Omental fat pad (tissue), 4 donors: Measurements from ENCODE around the gene TAS2R38. TPM values are rescaled to one million over a fixed set of nuclear protein-coding genes. Genes with fewer than 3 reads are reported as not detected.

Experiments used
- ATAC-seq: fragments of 150-250 bp; one replicate; pipeline ENCODE4 v1.9.1; 2016; ENCODE audit warnings: mild to moderate bottlenecking, moderate library complexity; ENCODE audit not compliant: low FRiP score
- DNase-seq: peaks from one replicate; pipeline ENCODE4 v3.0.0-alpha.2; 2019; ENCODE audit warnings: low spot score
- total RNA-seq, 4 donors: library from RNA; depleted of rRNA; stranded (reverse); fragments of >200 nt; gene quantifications; one replicate each; pipeline ENCODE4 v1.1.0, GENCODE V29; 2016
- TF ChIP-seq, protein P1 (sequence below), 3 donors: fragments of 450-650 bp; IDR thresholded peaks; one replicate each; pipeline ENCODE4 v1.5.1; 2016 to 2017; ENCODE audit warnings: antibody characterized with exemption in 3 of 3, mild to moderate bottlenecking in 3 of 3, moderate library complexity in 2 of 3

The TAS2R38 gene
- total RNA-seq, 4 donors from 2014 or later: not detected

DNA sequence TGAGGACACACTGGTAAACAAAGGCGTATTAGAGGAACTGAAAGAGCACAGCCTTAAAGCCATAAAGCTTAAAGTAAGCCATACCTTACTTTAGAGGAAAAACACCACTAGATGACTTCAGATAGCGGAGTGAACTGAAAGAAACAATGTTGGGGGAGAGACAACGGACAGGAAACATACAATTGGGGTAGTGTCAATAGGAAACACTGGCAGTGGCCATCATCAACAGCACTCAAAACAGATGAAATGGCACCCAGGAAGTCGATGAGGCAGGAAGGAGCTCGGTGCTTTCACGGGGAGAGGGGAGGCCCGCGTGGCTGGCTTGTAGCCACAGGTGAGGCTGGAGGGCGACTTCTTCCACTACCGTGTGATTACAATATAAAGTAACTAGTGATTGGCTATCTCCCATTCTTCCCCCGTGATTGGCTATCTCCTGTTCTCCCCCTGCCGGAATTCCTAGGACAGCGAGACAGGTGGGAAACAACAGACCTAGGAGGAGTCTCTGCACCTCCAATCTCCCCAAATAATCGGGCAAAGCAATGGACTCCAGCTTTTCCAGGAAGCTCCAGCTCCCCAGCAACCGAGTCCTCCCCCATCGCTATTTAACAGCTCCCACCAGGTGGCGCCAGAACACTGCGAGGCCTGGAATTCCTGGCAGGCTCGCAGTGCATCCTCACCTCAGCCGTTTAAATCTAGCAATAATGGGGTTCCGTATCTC is 2.4 kb upstream of the TAS2R38 start:
- TF ChIP-seq, protein P1, sequence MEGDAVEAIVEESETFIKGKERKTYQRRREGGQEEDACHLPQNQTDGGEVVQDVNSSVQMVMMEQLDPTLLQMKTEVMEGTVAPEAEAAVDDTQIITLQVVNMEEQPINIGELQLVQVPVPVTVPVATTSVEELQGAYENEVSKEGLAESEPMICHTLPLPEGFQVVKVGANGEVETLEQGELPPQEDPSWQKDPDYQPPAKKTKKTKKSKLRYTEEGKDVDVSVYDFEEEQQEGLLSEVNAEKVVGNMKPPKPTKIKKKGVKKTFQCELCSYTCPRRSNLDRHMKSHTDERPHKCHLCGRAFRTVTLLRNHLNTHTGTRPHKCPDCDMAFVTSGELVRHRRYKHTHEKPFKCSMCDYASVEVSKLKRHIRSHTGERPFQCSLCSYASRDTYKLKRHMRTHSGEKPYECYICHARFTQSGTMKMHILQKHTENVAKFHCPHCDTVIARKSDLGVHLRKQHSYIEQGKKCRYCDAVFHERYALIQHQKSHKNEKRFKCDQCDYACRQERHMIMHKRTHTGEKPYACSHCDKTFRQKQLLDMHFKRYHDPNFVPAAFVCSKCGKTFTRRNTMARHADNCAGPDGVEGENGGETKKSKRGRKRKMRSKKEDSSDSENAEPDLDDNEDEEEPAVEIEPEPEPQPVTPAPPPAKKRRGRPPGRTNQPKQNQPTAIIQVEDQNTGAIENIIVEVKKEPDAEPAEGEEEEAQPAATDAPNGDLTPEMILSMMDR (IDR thresholded peaks at IDR 0.05): peak in 1 of 3 donors; percentile 49
- DNase-seq (peak; percentile 67), ATAC-seq (no peak)

- no peak for DNase-seq
- TF ChIP-seq, protein P1 (IDR thresholded peaks at IDR 0.05): no peak
- ATAC-seq: no peak
Measured at GRCh38 chr7:141974831-141975230, 1.3 kb upstream of the TAS2R38 start.

- ATAC-seq: no peak
- no peak for DNase-seq
Measured at GRCh38 chr7:141960687-141961422, 12.7 kb downstream of the TAS2R38 start.

DNA sequence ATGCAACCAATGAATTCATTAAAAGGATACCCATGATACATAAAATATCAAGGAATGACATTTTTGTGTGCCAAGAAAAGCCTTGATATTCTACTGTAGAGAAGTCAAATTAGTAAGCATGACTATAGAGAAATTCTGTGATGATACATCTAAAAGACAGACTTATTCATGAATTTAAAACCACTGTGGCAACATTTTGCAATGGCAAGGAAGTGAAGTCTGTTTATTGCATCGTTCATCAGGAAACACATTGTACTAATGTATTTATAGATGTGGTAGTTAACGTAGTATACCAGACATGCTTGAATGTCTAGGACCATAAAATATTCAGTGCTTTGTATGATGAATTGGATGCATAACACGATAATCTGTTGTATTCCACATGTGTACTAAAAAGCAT is 17.5 kb downstream of the TAS2R38 start:
- ATAC-seq (no peak), DNase-seq (no peak)
- TF ChIP-seq, protein P1 (IDR thresholded peaks at IDR 0.05): no peak

More at GRCh38 chr7:141960687-141961422, 12.7 kb downstream of the TAS2R38 start:
- TF ChIP-seq, protein P1 (IDR thresholded peaks at IDR 0.05): no peak

- DNase-seq (no peak), ATAC-seq (no peak)
- TF ChIP-seq, protein P1 (IDR thresholded peaks at IDR 0.05): no peak
Measured at GRCh38 chr7:141954334-141954733, 19.2 kb downstream of the TAS2R38 start.

DNA sequence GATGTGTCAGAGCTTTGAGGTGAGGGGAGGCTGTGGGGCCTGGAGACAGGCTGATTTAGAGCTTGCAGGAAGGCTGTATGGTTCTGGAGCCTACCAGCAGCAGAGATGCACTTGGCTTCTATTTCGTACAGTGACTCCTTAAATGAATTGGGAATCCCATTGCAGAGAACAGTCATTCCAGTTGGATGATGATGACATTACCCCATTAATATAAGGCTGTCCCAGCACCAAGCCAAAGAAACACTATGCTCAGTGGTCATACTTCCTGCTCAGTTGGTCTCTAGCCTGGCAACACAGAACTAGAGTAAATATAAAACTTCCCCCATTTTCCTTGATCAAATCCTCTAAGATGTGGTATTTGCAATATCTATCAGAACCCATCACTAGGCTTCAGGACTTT is 21.1 kb downstream of the TAS2R38 start:
- ATAC-seq: no peak
- TF ChIP-seq, protein P1 (IDR thresholded peaks at IDR 0.05): no peak
- DNase-seq: no peak
